H1 (cell line): Measurements from ENCODE around the gene ANKH. TPM values are rescaled to one million over a fixed set of nuclear protein-coding genes. Genes with fewer than 3 reads are reported as not detected.

Source experiments
- CBX5 ChIP-seq: fragments of 300-800, 300-1000 bp; sonication (generic); IDR thresholded peaks from 2 replicates; pipeline ENCODE4 v1.7.1; 2016; ENCODE audit warnings: antibody characterized with exemption, low read length, low read depth
- CTBP2 ChIP-seq: IDR thresholded peaks from 2 replicates; pipeline ENCODE4 v1.7.0; 2011; ENCODE audit warnings: borderline replicate concordance, mild to moderate bottlenecking, moderate library complexity, mixed read lengths, low read length; ENCODE audit not compliant: insufficient read depth, insufficient read length
- MAFK ChIP-seq: IDR thresholded peaks from 2 replicates; pipeline ENCODE4 v1.6.1; 2012; ENCODE audit warnings: low read depth, mild to moderate bottlenecking, improper control_type of control experiment, low read length
- TAF1 ChIP-seq: IDR thresholded peaks from 2 replicates; pipeline ENCODE4 v1.6.1; 2011; ENCODE audit warnings: mild to moderate bottlenecking, low read depth, low read length
- polyA plus RNA-seq, 7 experiments: library from polyadenylated mRNA; depleted of rRNA in 3 of 7; stranded (reverse) in 5 of 7; unstranded in 2 of 7; fragments of >200 nt in 5 of 7; fragments of 200-250 nt in 2 of 7; gene quantifications; 1 replicate in 5 of 7; 2 replicates in 1 of 7; 4 replicates in 1 of 7; pipeline versions ENCODE4 v1.2.1 to v1.2.3, GENCODE V29; 2011 to 2013; ENCODE audit warnings: missing spikeins in 2 of 7, mixed read lengths in 2 of 7
- total RNA-seq: library from RNA; stranded (reverse); fragmentation: NEBNext Ultra II Directional; extraction: Animal tissue kit (Norgen Biotek cat#: 25700); gene quantifications from 2 replicates; pipeline ENCODE4 v1.2.1, GENCODE V29; 2021

The ANKH gene
- total and polyA plus RNA-seq, 2 of the 8 experiments (the other 6 are each of a cell fraction or from before 2014, with no cell fraction given): 5.3 to 13.0 TPM

- TF ChIP-seq CTBP2 (no peak), CBX5 (no peak), MAFK (no peak), TAF1 (no peak)
Measured at GRCh38 chr5:14699807-14700400, 171.7 kb downstream of the ANKH start (continued).
